Stimulated activated CD8-positive, alpha-beta memory T cell treated with anti-CD3 and anti-CD28 coated beads, Interleukin-4, amount 100 ng/mL, for 48 hours (primary cell): ENCODE data around the gene KRTAP5-4.
A peak's percentile ranks its signal among the peaks of the same experiment; 100 is the strongest.
"Not testable (repeated sequence)": the region's sequence is repeated elsewhere in the genome, so short reads cannot be mapped to it uniquely, and the experiment has no call there.

Experiments used
- DNase-seq: peaks from one replicate; pipeline ENCODE4 v3.0.0-alpha.2; 2020

Gene KRTAP5-4

DNA sequence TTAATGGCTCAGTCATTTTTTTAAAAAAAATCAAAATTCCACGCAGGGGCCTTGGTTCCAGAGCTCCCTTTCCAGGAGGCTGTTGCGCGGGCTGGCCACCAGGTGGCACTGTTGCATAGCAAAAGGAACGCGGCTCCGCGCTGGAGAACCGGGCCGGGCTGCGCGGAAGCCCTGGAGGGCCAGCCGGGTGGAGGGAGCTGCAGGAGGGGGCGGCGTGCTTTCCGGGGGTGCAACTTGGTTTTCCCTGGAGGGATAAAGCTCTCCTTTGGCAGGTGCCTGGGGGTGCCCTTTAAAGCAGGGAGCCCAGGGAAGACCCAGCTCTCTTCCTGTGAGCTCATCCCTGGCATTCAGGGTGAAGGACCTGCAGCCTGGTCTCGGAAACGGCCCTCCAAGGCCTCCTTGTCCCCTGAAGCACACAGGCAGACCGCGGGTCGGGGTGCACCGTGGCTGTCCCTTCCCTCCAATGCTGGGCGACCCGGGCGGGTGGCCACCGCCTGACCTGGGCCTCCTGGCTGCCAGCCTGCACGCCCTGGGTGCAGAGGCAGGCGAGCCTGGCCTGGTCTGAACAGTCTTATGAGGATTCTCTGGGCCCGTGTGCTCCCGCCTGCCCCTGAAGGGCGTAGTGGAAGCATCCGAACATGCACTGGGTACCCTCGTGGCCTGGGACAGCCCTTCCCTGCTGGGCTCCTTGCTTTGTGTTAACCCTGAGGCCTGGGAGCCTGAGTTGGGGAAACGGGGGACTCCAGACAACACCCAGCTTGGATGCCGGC, 31.0 kb upstream of the KRTAP5-4 start:
- peak; percentile 90 for DNase-seq

GRCh38 chr11:1652442-1652770, 30.5 kb upstream of the KRTAP5-4 start:
- no peak for DNase-seq

GRCh38 chr11:1652026-1652425, 30.1 kb upstream of the KRTAP5-4 start:
- no peak for DNase-seq

GRCh38 chr11:1651411-1651980, 29.6 kb upstream of the KRTAP5-4 start:
- no peak for DNase-seq

- no peak for DNase-seq
Measured at GRCh38 chr11:1650918-1651262, 29.0 kb upstream of the KRTAP5-4 start.

DNA sequence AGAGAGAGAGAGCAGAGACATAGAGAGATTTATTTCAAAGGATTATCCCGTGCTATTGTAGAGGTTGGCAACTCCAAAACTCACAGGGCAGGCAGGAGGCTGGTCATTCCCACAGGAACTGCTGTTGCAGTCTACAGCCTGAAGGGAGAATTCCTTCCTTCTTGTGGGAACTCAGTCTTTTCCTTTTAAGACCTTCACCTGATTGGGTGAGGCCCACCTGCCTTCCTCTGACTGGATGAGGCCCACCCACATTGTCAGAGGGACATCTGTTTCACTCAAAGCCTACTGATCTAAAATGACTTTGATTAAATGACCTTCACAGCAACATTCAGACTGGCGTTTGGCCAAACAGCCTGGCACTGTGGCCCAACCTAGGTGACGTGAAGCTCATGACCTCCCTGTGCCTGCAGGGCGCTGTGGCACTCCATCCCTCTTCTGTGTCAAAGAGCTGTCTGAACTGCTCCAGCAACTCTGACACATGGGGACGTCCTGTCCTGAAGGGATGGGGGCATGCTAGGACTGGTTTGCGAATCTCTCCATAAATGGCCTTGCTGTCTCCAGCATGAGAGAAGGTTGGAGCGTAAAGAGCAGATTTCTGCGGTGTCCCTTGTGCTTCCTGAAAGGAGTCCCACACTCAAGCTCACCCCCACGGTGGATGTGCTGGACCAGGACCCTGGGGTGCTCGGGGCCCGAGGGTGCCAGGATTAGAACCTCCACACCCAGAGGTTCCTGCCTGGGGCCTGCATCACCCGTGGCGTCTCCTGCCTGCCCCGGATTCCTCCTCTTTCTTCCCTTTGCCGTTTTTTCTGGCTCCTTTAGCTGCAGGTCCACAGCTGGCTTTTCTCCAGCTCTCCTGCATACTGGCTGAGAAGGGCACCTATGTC, 28.3 kb upstream of the KRTAP5-4 start:
- no peak for DNase-seq

DNA sequence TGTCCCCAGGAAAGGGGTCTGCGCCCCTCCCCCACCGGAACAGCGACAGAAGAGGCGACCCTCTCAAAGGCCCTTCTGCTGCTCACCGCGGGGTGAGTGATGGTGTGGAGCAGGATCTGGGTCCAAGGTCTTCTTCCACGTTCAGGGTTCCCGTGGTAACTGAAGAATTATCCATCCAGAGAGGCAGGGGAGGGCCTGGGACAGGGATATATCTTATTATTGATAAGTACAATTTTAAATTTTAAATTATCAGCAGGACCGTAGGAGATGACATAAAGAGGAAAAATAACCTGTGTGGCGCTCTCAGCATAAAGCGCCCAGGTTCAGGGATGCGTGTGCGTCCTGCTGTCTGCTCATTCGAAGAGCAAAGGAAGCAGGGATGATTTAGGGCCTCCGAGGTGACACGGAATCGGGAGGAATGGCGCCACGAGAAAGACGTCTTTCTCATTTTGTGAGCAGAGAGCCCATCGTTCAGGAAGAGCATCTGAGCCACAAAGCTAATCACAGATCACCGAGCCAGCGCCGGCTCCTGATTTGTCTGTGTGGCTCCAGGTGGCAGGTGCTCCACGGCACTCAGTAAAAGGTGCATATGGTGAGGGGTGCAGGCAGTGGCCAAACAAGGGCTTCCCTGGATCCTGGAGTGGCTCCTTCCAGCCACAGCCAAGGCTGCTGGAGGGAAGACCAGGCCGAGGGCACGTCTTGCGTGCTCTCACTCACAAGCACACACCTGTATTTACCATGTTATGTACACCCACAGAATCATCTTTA, 26.9 kb upstream of the KRTAP5-4 start:
- DNase-seq: no peak

DNA sequence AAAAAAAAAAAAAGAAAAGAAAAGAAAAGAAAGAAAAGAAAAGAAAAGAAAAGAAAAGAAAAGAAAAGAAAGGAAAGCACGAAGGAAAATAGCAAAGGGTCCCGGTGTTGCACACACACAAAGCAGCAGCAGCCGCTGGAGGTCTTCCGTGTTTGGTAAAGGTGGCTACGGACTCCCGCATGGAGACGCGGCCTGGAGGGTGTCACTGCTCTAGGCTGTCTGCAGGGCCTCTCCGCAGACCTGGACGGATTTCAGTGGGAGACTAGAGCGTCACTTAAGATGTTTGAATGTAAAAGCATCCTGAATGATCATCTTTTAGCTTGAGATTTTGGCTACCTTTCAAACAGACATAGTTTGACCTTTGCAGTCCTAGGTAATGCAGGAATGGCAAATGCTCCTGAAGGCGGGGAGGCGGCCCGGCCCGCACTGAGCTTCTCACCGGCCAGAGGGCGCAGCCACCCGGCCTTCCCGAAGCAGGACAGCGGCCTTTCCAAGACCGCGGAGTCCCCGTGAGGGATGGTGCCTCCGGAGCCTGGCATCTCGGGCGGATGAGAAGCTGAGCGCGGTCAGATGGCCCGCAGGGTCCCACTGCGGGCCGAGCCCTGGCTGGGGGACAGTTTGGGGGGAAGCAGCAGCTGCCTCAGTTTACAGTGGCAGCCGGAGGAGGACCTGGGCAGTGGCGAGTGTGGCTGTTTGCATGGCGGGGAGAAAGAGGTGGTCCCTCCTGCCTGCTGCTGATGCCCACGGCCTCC, 26.1 kb upstream of the KRTAP5-4 start:
- DNase-seq: no peak

- DNase-seq: not testable (repeated sequence)
Measured at GRCh38 chr11:1646540-1646939, 24.6 kb upstream of the KRTAP5-4 start.

GRCh38 chr11:1645357-1645821, 23.5 kb upstream of the KRTAP5-4 start:
- no peak for DNase-seq

DNA sequence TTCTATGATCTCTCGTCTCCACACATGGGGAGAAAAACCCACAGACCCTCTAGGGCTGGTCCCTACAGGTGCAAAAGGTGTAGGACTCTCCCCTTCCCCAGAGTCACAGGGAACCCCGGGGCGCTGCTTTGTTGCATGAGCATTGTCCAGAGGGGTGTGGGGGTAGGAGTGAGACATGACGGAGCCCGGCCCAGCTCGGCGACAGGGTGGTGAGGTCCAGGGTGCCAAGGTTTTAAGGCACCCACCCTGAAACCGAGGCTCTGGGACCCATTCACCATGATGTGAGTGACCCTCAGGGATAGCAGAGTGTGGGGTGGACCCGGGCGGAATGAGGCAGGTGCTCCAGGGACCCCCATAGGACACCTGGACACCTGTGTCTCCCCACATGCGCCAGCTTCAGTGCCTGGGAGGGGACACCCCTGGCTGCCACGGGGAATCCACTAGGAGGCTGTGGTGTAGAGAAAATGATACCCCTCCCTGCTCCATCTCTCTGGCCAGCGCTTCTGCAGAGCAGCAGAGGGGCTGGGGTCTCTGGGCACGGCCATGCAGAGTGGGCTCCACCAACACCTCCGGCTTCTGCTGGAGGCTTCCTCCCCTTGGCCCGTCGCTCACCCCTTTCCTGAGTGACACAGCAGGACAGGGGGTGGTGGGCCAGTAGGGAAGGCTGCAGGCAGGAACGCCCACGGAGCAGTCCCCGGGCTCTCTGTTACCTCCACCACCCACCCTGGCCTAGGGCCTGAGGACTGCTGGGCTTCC, 22.8 kb upstream of the KRTAP5-4 start:
- DNase-seq: no peak

- DNase-seq: no peak
Measured at GRCh38 chr11:1643146-1643690, 21.3 kb upstream of the KRTAP5-4 start.

DNA sequence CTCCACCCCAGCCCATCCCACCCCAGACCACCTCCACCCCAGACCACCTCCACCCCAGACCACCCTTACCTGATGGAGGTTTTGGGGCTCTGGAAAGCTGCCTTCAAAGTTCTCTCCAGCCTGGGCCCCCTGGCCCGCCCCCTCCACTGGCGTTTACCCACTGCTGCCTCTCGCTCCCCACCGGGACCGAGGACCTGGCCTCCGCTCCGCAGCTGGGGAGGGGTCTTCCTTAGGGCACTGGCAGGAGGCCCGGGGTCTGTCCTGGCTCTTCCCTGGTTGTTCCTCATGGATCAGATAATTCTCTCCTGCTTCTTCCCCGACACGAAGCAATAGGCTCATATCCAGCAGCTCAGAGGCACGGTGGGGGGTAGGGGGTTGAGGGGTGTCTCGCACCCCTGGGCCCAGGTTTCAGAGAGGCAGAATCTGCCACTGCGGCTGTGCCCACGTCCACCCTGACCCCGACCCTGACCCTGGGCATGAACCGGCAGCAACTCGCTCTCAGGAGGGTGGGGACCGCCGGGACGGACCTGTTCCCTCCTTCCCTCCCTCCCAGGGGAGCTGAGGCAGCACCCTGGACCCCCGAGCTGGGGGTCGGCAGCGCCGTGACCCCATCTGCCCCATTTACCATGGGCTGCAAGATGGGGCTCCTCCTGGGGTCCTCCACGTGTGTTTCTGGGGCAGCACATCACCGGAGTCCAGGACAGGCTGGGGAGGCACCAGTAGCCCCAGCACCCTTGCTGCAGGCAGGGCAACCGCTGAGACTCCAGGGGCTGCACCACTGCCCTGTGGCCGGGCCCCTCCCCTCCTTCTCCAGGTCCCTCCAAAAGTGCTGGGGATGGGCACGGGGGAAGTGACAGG, 20.6 kb upstream of the KRTAP5-4 start:
- DNase-seq: no peak

DNA sequence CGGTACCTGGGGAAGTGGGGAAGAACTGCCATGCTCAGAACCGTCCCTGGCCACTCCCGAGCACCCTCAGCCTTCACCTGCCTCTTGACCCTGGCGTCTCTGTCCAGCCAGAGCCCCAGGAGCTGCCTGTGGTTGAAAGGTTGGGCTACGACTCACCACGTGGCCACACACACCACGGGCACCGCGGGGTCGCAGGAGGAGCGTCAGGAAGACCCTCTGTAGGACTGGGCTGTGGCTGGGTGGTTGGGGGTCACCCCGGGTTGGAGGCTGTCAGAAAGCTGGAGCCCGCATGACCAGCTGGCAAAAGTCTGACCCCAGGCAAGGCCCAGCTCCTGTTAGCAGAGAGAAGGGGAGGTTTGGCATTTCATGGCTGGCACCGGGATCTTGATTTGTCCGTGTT, 19.2 kb upstream of the KRTAP5-4 start:
- DNase-seq: no peak

DNA sequence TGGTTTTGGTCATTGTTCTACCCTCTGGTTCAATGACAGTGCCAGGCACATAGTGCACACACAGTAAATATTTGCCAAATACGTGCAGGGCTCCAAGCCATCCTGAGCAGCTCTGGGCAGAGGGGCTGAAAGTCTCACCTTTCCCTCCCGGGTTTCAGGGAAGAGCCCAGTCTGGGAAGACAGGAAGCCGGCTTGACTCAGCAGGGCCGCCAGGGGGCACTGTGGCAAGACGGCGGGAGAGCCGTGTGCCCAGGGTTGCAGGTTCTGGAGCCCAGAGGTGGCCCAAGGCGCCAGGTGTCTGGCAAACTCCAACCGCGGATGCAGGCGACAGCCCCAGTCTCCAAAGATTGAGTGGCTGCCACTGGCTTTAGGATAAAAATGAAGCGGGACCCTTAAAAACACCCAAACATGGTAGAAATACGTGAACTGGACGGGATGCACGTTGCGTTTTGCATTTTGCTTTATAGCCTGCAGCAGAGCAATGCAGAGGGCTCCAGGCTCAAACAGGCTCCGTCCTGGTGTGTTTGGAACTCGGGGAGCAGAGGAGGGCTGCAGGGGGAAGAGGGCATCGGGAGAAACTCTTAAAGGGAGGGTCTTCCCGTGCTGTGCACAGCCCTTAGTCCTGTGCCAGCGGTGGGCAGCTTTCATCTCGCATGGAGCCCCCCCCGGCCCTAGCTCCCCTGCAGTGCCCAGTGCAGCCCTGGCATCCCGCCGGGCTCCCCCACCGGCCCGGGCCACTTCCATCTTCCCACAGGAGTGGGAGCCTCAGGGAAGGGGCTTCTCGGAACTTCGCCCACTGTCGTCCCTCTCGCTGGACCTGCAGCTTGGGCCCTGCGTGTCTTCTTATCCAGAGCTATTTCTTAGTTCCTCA, 18.4 kb upstream of the KRTAP5-4 start:
- peak; percentile 53 for DNase-seq

DNA sequence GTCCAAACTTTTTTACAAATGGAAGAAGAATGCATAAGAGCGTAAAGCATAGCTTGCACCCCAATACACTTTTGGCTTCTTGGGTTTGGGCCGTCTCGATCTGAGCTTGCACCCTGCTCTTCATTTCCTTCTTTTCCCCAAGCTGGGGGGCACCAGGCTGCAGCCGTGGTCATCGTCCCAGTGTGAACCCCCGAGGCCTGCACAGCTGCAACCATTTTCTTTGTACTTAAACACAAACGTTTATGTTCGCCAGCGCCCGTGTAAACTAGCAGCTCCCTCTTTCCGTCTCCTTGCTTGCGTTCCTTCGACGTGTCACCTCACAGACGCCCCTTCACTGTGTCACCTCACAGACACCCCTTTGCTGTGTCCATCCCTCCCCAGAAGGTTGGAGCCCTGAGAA, 17.7 kb upstream of the KRTAP5-4 start:
- DNase-seq: no peak

GRCh38 chr11:1639102-1639620, 17.2 kb upstream of the KRTAP5-4 start:
- DNase-seq: no peak

DNA sequence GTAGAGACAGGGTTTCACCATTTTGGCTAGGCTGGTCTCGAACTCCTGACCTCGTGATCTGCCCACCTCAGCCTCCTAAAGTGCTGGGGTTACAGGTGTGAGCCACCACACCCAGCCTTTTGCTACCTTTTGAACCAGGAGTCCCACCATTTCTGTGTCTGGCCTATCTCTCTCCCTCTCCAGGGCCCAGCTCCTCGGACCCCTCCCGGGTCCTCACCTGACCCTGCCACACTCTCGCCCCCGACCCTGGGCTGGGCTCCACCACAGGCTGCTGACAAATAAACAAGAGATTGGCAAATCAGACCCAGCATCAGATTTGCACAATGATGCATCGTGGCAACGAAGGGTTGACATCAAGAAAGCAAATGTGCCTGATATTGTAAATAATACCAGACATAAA, 16.4 kb upstream of the KRTAP5-4 start:
- DNase-seq: no peak

GRCh38 chr11:1637628-1638027, 15.7 kb upstream of the KRTAP5-4 start:
- DNase-seq: no peak
